K562 (cell line): ENCODE measurements around the gene ACY1. TPM values are rescaled to one million over a fixed set of nuclear protein-coding genes. Genes with fewer than 3 reads are reported as not detected.
A peak's percentile ranks its signal among the peaks of the same experiment; 100 is the strongest.

Experiments used
- ATAC-seq: fragments of 200-7000 bp; cut with Tn5 transposase; 3 replicates; pipeline ENCODE4 v1.9.1; 2020; ENCODE audit warnings: moderate library complexity
- BruUV-seq: library from RNA; stranded (reverse); fragments of 400-500 nt; replicated peaks from 2 replicates; lab custom pipeline; 2021; lab: Mats Ljungman, UMichigan
- CTCF ChIA-PET: fragments of 300-600 bp; formaldehyde crosslinking; extraction: SDS; loops from one replicate; lab custom pipeline; 2021; ENCODE audit warnings: low intra/inter-chr PET ratio; lab: Yijun Ruan, JAX
- POLR2A ChIA-PET: fragments of 300-600, 350-650 bp; sonication (Branson Sonifier 250); formaldehyde crosslinking; extraction: SDS; loops from one replicate; lab custom pipeline; 2021; ENCODE audit warnings: antibody characterized with exemption, inconsistent platforms; lab: Yijun Ruan, JAX
- DNase-seq, 4 experiments: peaks; one replicate each; pipeline versions ENCODE4 v3.0.0 to v3.0.0-alpha.2; 2011 to 2018; ENCODE audit warnings: low spot score in 3 of 4, mixed read lengths in 3 of 4; ENCODE audit errors: extremely low read depth in 1 of 4
- FAIRE-seq: peaks from 2 replicates; lab custom pipeline; 2011; peaks lifted over from hg19 to GRCh38; lab: Jason Lieb, UNC
- H2AFZ ChIP-seq: 2 replicates; pipeline ENCODE4 v1.6.0; 2011; ENCODE audit warnings: low read depth, low read length, control low read depth, inconsistent platforms
- H3K27ac ChIP-seq: fragments of 200-600 bp; 3 replicates; pipeline ENCODE4 v1.8.0; 2011; ENCODE audit warnings: low read depth, mild to moderate bottlenecking, control low read depth, inconsistent platforms, low read length, moderate library complexity, mixed read lengths; ENCODE audit errors: extremely low read depth
- H3K27me3 ChIP-seq, 2 experiments: fragments of 300-600 bp in 1 of 2; 2 replicates in 1 of 2; 3 replicates in 1 of 2; pipeline versions ENCODE4 v1.6.0 to v1.8.0; 2011; ENCODE audit warnings: inconsistent platforms in 2 of 2, low read length in 2 of 2, mild to moderate bottlenecking in 1 of 2, mixed read lengths in 1 of 2, moderate library complexity in 1 of 2; ENCODE audit not compliant: control insufficient read depth in 2 of 2, insufficient read depth in 2 of 2
- H3K36me3 ChIP-seq: fragments of 300-600 bp; 3 replicates; pipeline ENCODE4 v1.8.0; 2011; ENCODE audit warnings: mild to moderate bottlenecking, low read length, inconsistent platforms; ENCODE audit not compliant: control insufficient read depth, insufficient read depth
- H3K4me1 ChIP-seq, 2 experiments: fragments of 200-600 bp in 1 of 2; replicated peaks in 1 of 2; 2 replicates in 1 of 2; 3 replicates in 1 of 2; pipeline versions ENCODE4 v1.5.1 to v1.8.0; 2011; ENCODE audit warnings: inconsistent platforms in 2 of 2, low read length in 2 of 2, mild to moderate bottlenecking in 1 of 2, mixed read lengths in 1 of 2, moderate library complexity in 1 of 2; ENCODE audit not compliant: control insufficient read depth in 2 of 2, insufficient read depth in 2 of 2
- H3K4me2 ChIP-seq: 2 replicates; pipeline ENCODE4 v1.6.1; 2011; ENCODE audit warnings: low read length, control low read depth, inconsistent platforms, mixed read lengths; ENCODE audit not compliant: insufficient read depth
- H3K4me3 ChIP-seq: fragments of 200-600 bp; sonication (generic), shearing (Covaris generic); 2 replicates; pipeline ENCODE4 v1.5.1; 2016; ENCODE audit warnings: control low read depth, inconsistent platforms
- H3K79me2 ChIP-seq: fragments of 200-600 bp; 3 replicates; pipeline ENCODE4 v1.8.0; 2011; ENCODE audit warnings: low read length, inconsistent platforms; ENCODE audit not compliant: control insufficient read depth, insufficient read depth
- H3K9ac ChIP-seq, 2 experiments: 2 replicates each; pipeline versions ENCODE4 v1.6.0 to v1.6.1; 2011; ENCODE audit warnings: low read depth in 2 of 2, low read length in 2 of 2, control low read depth in 1 of 2, inconsistent platforms in 1 of 2, mild to moderate bottlenecking in 1 of 2, mixed read lengths in 1 of 2; ENCODE audit not compliant: insufficient read depth in 1 of 2
- H3K9me1 ChIP-seq: one replicate; pipeline ENCODE4 v1.6.0; 2011; ENCODE audit warnings: inconsistent platforms, mild to moderate bottlenecking, low read length, moderate library complexity; ENCODE audit not compliant: control insufficient read depth, insufficient read depth
- H3K9me3 ChIP-seq: replicated peaks from 2 replicates; pipeline ENCODE4 v1.5.1; 2011; ENCODE audit warnings: low read depth, low read length, inconsistent platforms; ENCODE audit not compliant: control insufficient read depth, insufficient read depth
- H4K20me1 ChIP-seq: replicated peaks from 2 replicates; pipeline ENCODE4 v1.6.1; 2011; ENCODE audit warnings: low read length, inconsistent platforms, mixed read lengths; ENCODE audit not compliant: control insufficient read depth, insufficient read depth
- CHD4 ChIP-seq: fragments of 200-600 bp; sonication (generic); IDR thresholded peaks from 3 replicates; pipeline ENCODE4 v1.6.1; 2012; ENCODE audit warnings: low read depth, mild to moderate bottlenecking, mixed read lengths, low read length, inconsistent platforms; ENCODE audit not compliant: insufficient read depth, insufficient replicate concordance, poor library complexity, severe bottlenecking
- ETV1 ChIP-seq: fragments of 450-650 bp; conservative IDR thresholded peaks from 2 replicates; pipeline ENCODE4 v1.6.1; 2016; ENCODE audit warnings: missing genetic modification characterization, control low read depth, low read depth, missing compliant biosample characterization
- FOS ChIP-seq: IDR thresholded peaks from 3 replicates; pipeline ENCODE4 v1.6.1; 2011; ENCODE audit not compliant: insufficient read length; ENCODE audit errors: extremely low read depth
- HBP1 ChIP-seq: fragments of 450-650 bp; formaldehyde crosslinking; IDR thresholded peaks from 2 replicates; pipeline ENCODE4 v1.4.0; 2022; ENCODE audit warnings: missing genetic modification characterization
- HNRNPLL ChIP-seq: fragments of 200-400 bp; formaldehyde crosslinking; IDR thresholded peaks from 2 replicates; pipeline ENCODE4 v1.6.1; 2017; ENCODE audit warnings: low read length, low read depth, mild to moderate bottlenecking; ENCODE audit not compliant: poor library complexity, severe bottlenecking
- NFIC ChIP-seq: fragments of 450-650 bp; IDR thresholded peaks from 2 replicates; pipeline ENCODE4 v1.6.1; 2017; ENCODE audit warnings: mild to moderate bottlenecking, inconsistent platforms
- PML ChIP-seq: IDR thresholded peaks from 2 replicates; pipeline ENCODE4 v1.6.1; 2012; ENCODE audit warnings: low read length, inconsistent platforms
- WGBS: fragments of 100-300 bp; shearing (Covaris generic); methylation state at CpG from one replicate; pipeline ENCODE4 v1.1.6; 2016; ENCODE audit warnings: low coverage, mixed read lengths; ENCODE audit not compliant: insufficient coverage; ENCODE audit errors: missing lambda C conversion rate; 5-methylcytosine and 5-hydroxymethylcytosine counted together
- in situ Hi-C: fragments of 300-500 bp; cut with MboI; formaldehyde crosslinking; loops from 4 replicates; pipeline ENCODE4 v1.15.0; 2018; ENCODE audit warnings: inconsistent platforms, mixed read lengths
- intact Hi-C: fragments of 100-400 bp; cut with micrococcal nuclease; formaldehyde crosslinking; loops from 2 replicates; pipeline ENCODE4 v1.14.2; 2022
- polyA plus RNA-seq, 8 experiments: library from polyadenylated mRNA; depleted of rRNA in 4 of 8; stranded (reverse) in 5 of 8; unstranded in 3 of 8; fragments of >200 nt; fragmentation: Nextera tagmentation in 2 of 8; fragmentation: Illumina TruSeq in 1 of 8; extraction: Ambion mirVana in 2 of 8; extraction: Trizol in 1 of 8; gene quantifications; 2 replicates each; pipeline versions ENCODE4 v1.2.1 to v1.2.3, GENCODE V29; 2011 to 2014; ENCODE audit warnings: inconsistent platforms in 1 of 8, missing spikeins in 1 of 8
- total RNA-seq, 7 experiments: library from RNA; depleted of rRNA in 6 of 7; stranded (reverse); fragments of >200 nt in 6 of 7; fragmentation: Illumina TruSeq in 2 of 7; extraction: Trizol in 2 of 7; gene quantifications; 2 replicates each; pipeline versions ENCODE4 v1.2.1 to v1.2.3, GENCODE V29; 2011 to 2021; ENCODE audit warnings: low replicate concordance in 1 of 7

ACY1 gene
- total and polyA plus RNA-seq, 9 of the 15 experiments (the other 6 are each of a cell fraction or from before 2014, with no cell fraction given), result 70.7 to 195 (median 123) TPM

- FAIRE-seq (no peak), ATAC-seq (no peak), DNase-seq (no peak)
- intact Hi-C loops, result no loop called here
- Histone ChIP-seq H3K9me1 (no peaks in the 10 kb centered on the region), H3K79me2 (peaks cover 44% of the 10 kb centered on the region), H3K4me3 (no peak overlapping the region), H3K9ac (peak overlapping the region in 1 of 2 experiments; percentile 48; a peak in 1 of 4 replicates), H3K36me3 (peaks cover 2% of the 10 kb centered on the region; the same call in 2 of the 3 replicates), H3K9me3 (no peaks in the 10 kb centered on the region), H4K20me1 (no peaks in the 10 kb centered on the region), H2AFZ (no peak overlapping the region), H3K27me3 (no peaks in the 10 kb centered on the region), H3K27ac (no peak overlapping the region), H3K4me2 (no peak overlapping the region), H3K4me1 (peaks cover 33 to 60% of the 10 kb centered on the region in 2 experiments)
- 81% methylated on average over 6 of the region's 9 CpGs for whole genome bisulfite sequencing
- no TSS peak for BruUV-seq
- no peak for TF ChIP-seq ETV1 (tag)
- peak; percentile 41; the same call in 1 of the 2 replicates for TF ChIP-seq NFIC
- POLR2A ChIA-PET, result interaction anchor here (0.6 kb wide), 2 partner anchors 9 to 18 kb away, joined by 3 to 4 read pairs; partner anchors contain the start of gene RPL29
- CTCF ChIA-PET, result no interaction called here
- in situ Hi-C loops, result no loop called here
Observed at GRCh38 chr3:51977446-51978142, 5.7 kb upstream of the ACY1 start.

- Histone ChIP-seq H3K4me3 (no peak overlapping the region), H3K27ac (no peak overlapping the region), H3K9ac (peak overlapping the region in 1 of 2 experiments; percentile 71; a peak in 1 of 4 replicates)
- DNase-seq, result no peak
- BruUV-seq, result no TSS peak
- no peak for TF ChIP-seq PML
- no peak for TF ChIP-seq CHD4
- TF ChIP-seq HBP1 (CRISPR knock-in tag), result no peak
- no peak for TF ChIP-seq HNRNPLL
- TF ChIP-seq FOS, result no peak
- TF ChIP-seq, all 486 proteins: peak for 0
- 67% methylated on average over 4 of the region's 4 CpGs for whole genome bisulfite sequencing
- Histone ChIP-seq H3K4me1 (peaks cover 33 to 65% of the 10 kb centered on the region in 2 experiments), H3K36me3 (peaks cover 2% of the 10 kb centered on the region; the same call in 1 of the 3 replicates), H3K9me1 (no peaks in the 10 kb centered on the region), H3K27me3 (no peaks in the 10 kb centered on the region), H3K9me3 (no peaks in the 10 kb centered on the region), H4K20me1 (no peaks in the 10 kb centered on the region), H3K4me2 (no peak overlapping the region), H3K79me2 (peaks cover 40% of the 10 kb centered on the region), H2AFZ (no peak overlapping the region)
- POLR2A ChIA-PET, result interaction anchor here (0.5 to 1.4 kb wide), 3 partner anchors 8 to 28 kb away, joined by 3 read pairs; no protein-coding TSS in a partner anchor
- CTCF ChIA-PET, result no interaction called here
- in situ Hi-C loops (no loop called here), intact Hi-C loops (no loop called here)
- ATAC-seq, result no peak
- no peak for FAIRE-seq
Observed at GRCh38 chr3:51978143-51978502, 5.2 kb upstream of the ACY1 start.
